HuH-7.5 (cell line): ENCODE data around the gene VIPR2.

Source experiments
- DNase-seq: peaks from one replicate; pipeline ENCODE4 v3.0.0; 2011; ENCODE audit warnings: low spot score

Gene VIPR2

GRCh38 chr7:159119851-159120539 is 24.7 kb downstream of the VIPR2 start:
- DNase-seq, result no peak

DNA sequence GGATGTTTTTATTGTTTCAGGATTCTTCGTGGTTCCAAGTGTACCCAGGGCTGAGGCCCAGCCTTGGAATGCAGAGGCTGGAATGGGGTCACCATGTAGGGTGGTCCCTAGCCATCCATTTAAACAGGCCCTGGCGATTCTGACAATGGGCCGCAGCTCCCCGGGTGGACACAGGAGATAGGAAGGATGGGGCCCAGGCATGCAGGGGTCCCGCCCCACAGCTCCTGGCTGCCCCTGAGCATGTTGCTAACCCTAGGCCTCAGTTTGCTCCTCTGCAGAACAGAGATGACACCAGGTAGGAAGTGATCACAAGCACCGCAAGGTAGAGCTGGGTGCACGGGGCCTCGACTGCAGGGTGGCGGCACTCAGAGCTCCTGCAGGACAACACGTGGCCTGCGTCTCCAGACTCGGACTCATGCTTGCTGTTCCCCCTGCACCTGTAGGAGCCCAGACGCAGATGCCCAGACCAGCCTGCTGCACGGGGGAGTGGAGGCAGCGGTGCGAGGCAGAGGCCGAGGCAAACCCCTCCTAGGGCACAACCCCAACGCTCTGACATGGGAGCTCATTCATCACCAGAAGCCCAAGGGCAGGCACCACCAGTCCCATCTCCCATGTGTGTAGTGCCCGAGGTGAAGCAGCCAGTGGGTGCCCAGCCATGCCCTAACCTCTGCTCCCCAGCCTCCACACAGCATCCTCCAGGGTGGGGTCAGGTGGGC is 25.5 kb downstream of the VIPR2 start:
- no peak for DNase-seq

- DNase-seq, result no peak
These were observed 26.0 kb downstream of the VIPR2 start for GRCh38 chr7:159118623-159119022.

DNA sequence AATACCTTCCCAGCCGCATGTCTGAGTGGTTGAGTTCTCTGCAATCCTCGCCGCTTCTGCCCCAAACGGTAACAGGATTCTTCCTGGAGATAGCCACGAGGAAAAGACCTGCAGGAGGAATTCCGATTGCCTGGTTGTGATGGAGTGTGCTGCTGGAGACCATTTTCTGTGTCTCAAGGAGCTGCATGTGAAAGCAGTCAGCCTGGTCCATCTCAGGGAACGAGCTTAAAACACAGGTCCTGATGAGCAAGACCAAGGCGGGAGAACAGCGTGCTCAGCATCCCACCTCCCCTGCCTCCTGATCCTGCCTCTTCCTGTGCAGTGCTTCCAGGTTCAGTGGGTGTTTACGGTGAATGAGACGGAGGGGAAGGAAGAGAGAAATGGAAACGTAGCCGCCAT is 26.5 kb downstream of the VIPR2 start:
- no peak for DNase-seq

DNA sequence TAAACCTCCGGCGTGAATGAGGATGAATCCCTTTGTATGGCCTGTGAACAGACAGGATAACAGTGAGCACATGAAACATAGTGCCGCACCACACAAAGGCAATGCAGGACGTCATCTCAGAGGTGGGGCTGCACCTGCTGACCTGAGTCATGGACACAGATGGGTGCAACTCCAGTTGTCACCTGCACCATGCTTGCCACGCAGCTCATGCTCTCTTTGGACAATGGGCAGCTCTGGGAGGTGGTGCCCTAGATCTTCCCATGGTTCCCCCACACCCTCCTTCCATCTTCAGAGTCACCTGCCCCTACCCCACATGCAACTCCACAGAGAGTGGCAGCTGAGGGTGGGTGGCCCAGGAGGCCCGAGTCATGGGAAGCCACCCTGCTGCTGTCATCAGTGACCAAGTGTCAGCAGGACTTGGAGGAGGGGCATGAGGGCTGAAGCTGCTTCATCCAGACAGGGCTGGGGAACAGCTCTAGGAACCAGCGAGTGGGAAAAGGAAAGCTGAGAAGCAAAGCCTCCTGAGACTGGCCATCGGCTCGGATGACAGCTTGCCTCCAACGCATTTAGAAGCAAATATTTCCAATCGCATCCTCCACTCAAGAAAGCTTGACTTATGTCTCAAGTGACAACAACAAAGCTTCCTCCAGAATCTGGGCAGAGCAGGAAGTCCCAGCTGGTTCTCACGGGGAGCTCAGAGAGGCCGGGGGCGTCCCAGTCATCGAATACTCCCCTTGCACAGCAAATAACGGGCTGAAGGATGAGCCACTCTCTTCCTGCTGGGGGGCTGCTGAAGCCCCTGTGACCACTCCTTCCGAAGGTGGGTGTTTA is 27.1 kb downstream of the VIPR2 start:
- DNase-seq, result no peak

- DNase-seq, result no peak
These were observed 27.9 kb downstream of the VIPR2 start for GRCh38 chr7:159116581-159117339.

DNA sequence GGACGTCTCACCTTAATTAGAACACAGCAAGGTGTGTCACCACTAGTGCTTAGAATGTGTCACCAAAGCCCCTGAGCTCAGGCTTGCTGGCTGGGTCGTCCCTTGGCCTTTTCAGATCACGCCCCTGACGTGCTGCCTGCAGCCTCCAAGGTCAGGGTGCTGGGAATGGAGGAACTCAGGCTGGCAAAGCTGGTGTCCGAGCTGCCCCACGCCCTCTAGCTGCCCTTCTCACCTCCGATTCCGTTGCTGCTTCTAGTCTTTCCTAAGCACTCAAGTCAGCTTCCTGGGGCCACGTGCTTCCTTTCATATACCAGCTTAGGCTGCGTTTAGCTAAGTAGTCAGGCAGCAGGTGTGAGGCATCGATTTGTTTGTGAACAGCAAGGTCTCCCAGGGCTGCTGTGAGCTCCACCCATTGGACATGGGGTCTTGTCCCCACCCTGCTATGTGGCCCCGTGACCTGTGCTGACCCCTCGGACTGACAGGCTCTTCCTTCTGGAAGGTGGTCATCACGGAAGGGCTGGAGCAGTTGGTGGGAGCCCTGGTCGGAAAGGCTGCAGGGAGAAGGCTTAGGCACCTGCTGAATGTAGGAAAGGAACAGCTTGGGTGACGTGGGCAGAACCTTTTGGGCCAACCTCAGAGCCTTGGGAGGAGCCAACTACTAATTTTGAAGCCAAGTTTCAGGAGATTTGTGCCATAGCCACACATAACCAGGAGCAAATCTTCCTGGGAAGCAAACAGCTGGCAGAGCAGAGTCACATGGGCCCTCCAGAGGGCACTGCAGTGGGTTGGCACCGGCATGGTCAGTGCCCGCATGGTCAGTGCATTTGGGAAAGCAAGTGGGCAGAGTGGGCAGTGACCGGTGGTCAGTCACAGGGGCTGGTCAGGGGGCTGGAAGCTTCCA is 28.8 kb downstream of the VIPR2 start:
- no peak for DNase-seq

DNA sequence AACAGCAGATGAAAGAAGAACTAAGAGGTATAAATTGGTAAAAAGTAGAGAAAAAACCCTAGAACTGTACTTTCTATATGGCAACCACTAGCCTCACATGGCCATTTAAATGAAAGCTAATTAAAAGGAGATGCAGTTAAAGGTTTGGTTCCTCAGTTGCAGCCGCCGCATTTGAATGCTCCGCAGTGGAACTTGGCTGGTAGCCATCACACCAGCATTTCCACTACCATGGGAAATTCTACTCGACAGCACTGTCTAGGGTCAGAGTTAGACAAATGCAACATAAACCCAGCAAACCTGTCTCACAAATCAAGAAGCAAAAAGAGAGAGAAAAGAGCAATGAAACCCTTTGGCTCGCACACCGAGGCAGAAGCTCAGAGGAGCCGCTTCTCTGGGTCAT is 29.7 kb downstream of the VIPR2 start:
- DNase-seq, result no peak

DNA sequence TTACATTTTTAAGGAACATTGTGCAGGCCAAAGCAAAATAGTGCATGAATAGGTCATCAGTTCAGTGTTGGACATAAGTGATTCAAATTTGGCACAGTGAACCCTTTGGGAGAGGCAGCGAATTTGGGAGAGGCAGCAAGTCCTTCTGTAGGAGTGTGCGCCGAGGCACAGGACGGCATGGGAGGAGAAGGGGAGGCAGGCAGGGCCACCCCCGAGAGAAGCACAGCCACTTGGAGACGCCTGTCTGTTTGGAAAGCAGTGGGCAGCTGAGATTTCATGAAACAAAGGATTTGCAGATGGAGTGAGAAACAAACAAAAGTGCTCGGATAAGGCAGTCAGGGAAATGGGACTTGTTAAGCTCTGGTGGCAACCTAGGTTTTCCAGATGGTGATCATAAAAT is 30.6 kb downstream of the VIPR2 start:
- DNase-seq, result no peak

DNA sequence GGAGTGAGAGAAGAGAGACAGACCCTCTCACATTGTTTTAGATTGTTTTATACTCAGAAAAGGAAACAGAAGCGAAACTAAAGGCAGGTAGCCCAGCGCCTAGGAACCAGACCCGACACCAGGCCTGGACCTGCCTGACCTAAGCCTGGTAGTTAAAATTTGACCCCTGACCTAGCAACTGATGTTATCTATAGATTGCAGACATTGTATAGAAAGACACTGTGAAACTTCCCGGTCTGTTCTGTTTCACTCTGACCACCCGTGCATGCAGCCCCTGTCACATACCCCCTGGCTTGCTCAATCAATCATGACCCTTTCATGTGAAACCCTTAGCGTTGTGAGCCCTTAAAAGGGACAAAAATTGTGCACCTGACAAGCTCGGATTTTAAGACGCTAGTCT is 31.6 kb downstream of the VIPR2 start:
- no peak for DNase-seq

GRCh38 chr7:159112136-159113011 is 32.3 kb downstream of the VIPR2 start:
- no peak for DNase-seq

- no peak for DNase-seq
These were observed 35.0 kb downstream of the VIPR2 start for GRCh38 chr7:159109653-159110035.

DNA sequence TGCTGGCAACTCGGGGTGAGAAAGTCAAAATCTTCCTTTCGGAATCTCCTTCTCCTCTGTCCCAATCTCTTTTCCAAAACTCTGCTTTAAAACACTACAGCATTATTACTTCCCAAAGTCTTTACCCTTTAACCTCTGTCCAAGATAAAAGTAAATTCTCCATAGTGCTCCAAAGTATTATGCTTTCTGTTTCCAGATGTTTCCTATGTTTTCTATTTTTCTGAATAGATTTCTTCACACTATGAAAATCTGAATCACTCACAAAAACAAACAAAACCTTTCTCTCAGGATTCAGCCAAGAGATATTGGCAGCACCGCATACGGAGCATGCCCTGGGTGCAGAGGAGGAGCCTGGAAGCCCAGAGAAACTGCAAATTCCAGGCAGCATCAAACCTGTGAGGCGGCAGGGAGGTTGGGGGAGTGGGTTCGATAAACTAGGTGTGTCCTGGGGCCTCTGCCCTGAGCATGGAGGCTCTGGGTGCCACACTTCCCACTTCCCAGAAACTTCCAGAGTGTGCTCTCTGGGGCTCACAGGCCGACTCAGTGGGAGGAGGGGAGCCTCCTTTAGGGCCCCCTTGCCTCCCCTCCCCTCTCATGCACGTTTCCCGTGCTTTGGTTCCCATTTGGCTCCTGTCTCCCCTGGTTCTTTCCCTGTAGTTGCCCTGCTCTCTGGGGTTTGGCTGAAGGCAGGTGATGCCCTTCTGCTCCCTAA is 35.6 kb downstream of the VIPR2 start:
- DNase-seq, result no peak

DNA sequence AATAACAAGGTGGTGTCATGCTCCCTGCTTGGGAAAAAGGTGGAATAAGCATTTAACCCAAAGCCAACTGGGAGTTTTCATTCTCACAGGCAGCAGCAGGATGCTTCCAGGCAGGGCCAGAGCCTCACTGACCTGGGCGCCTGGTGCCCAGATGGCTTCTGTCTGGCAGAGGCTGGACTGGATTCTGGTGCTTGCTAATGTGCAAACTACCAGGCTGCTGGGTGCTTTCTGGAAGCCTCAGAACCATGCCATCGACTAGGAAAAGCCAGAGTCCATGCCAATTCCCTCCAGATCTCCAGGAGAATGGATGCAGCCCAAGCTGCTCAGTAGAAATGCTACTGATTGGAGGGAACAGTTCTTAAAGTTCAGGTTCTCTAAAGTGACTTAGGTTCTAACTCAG is 36.2 kb downstream of the VIPR2 start:
- no peak for DNase-seq

GRCh38 chr7:159107161-159107892 is 37.3 kb downstream of the VIPR2 start:
- no peak for DNase-seq

- DNase-seq, result no peak
These were observed 38.5 kb downstream of the VIPR2 start for GRCh38 chr7:159105832-159106811.

GRCh38 chr7:159105066-159105780 is 39.4 kb downstream of the VIPR2 start:
- DNase-seq, result no peak
